WI38 (cell line): Measurements from ENCODE around the gene DNHD1.
A peak's percentile ranks its signal among the peaks of the same experiment; 100 is the strongest.

ENCODE experiments used
- H3K4me3 ChIP-seq: 2 replicates; pipeline ENCODE4 v1.5.1; 2011; ENCODE audit warnings: low read depth, mild to moderate bottlenecking, control low read depth, low read length
- TF ChIP-seq, protein P1 (sequence below): IDR thresholded peaks from 2 replicates; pipeline ENCODE4 v1.5.1; 2012; ENCODE audit warnings: low read depth, mild to moderate bottlenecking, control low read depth, low read length

DNHD1 gene

GRCh38 chr11:6457581-6458320, 39.3 kb upstream of the DNHD1 start:
- H3K4me3 ChIP-seq: no peak overlapping the region
- TF ChIP-seq, protein P1, sequence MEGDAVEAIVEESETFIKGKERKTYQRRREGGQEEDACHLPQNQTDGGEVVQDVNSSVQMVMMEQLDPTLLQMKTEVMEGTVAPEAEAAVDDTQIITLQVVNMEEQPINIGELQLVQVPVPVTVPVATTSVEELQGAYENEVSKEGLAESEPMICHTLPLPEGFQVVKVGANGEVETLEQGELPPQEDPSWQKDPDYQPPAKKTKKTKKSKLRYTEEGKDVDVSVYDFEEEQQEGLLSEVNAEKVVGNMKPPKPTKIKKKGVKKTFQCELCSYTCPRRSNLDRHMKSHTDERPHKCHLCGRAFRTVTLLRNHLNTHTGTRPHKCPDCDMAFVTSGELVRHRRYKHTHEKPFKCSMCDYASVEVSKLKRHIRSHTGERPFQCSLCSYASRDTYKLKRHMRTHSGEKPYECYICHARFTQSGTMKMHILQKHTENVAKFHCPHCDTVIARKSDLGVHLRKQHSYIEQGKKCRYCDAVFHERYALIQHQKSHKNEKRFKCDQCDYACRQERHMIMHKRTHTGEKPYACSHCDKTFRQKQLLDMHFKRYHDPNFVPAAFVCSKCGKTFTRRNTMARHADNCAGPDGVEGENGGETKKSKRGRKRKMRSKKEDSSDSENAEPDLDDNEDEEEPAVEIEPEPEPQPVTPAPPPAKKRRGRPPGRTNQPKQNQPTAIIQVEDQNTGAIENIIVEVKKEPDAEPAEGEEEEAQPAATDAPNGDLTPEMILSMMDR: no peak

DNA sequence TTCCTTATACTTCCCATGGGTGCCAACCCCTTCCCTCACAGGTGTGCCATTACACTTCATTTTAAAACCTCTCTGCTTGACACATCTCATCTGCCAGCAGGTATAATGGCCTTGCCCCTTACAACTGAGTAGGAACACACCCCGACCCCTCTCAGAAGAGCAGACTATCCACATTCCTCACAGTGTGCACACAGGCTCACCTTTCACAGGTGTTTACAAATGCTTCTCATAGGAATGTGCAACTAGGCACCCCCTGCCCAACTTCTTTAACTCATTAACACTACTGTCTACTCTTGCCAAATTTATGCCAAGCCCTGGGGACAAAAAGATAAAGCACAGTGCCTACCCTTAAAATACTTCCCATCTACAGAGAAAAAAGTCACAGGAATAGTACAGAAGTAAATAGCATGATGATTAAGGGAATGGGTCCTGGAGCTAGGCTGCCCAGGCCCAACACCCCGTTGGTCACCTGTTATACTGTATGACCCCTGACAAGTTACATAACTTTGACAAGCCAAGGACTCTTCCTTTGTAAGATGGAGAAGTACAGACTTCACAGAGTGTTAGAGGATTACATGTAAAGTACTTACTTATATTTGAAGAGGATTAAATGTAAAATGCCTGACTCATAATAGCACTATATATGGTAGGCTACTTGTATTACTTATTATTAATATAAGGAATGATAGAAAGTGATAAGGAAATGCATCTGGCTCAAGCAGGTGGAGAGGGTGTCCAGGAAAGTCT, 38.6 kb upstream of the DNHD1 start:
- no peak overlapping the region for H3K4me3 ChIP-seq
- TF ChIP-seq, protein P1: no peak

DNA sequence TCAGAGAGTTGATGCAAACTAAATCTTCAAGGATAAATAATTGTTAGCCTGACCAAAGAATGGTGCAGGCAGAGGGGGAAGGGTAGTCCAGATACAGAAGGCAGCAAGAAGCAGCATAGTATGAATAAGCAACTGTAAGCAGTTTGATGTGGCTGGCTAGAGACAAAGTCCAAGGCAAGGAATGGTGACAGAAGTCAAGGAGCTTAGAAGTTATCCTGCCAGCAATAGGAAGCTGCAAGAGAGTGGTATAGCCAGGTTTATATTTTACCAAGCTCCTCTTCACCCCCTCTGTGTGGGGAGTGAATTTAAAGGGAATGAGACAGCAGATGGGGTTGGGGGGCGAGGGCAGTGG, 38.0 kb upstream of the DNHD1 start:
- H3K4me3 ChIP-seq: no peak overlapping the region
- TF ChIP-seq, protein P1: no peak

DNA sequence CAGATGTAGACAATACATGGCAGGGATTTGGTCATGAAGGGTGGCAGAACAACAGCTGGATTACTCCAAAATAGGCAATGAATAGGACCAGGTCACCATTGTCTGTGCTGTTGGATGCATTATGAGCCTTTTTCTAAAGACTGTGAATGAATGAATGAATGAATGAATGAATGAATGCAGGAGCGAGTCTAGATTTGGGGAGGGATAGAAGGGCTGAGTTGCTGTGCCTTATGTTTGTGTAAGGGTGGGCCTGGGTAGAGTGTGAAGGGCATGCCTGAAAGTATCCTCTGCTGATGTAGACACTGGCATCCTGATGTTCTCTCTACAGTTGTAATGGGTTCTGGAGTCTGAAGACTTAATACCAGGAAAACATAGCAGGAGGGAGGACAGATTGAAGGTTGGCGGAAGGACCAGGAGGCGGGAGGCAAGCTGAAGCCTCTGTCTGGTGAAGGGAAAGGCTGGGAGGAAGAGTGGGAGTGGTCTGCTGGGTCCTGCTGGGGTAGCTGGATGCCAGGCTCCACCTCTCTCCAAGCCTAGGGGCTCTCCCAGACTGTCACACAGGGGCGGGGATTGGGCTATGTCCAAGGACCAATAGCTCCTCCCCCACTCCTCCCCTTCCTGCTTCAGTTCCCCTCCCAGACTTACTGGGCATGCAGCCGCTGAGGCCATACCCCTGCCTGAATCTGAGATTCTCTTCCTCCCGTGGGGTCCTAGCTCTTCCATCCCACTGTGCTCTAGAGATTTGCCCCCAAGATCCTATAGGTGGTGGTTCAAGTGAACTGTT, 28.2 kb upstream of the DNHD1 start:
- TF ChIP-seq, protein P1: no peak
- no peak overlapping the region for H3K4me3 ChIP-seq

- H3K4me3 ChIP-seq: no peak overlapping the region
- TF ChIP-seq, protein P1: no peak
These were observed 27.5 kb upstream of the DNHD1 start for GRCh38 chr11:6469599-6469998.

GRCh38 chr11:6472934-6473333, 24.1 kb upstream of the DNHD1 start:
- TF ChIP-seq, protein P1: no peak
- H3K4me3 ChIP-seq: peak overlapping the region; percentile 73
